Vagina (tissue), 2 donors: Measurements from ENCODE around the gene EFHC1.

Source experiments
- CTCF ChIP-seq, 3 experiments: fragments of 450-650 bp in 2 of 3; fragments of 200-600 bp in 1 of 3; sonication (generic) in 1 of 3; IDR thresholded peaks; one replicate each; pipeline ENCODE4 v1.5.1; 2017 to 2019; ENCODE audit warnings: antibody characterized with exemption in 3 of 3, mild to moderate bottlenecking in 2 of 3, moderate library complexity in 2 of 3
- POLR2A ChIP-seq, 2 donors: fragments of 450-650 bp; IDR thresholded peaks; one replicate each; pipeline ENCODE4 v1.6.1; 2017; ENCODE audit warnings: antibody characterized with exemption in 2 of 2, mild to moderate bottlenecking in 2 of 2, moderate library complexity in 2 of 2
- POLR2AphosphoS5 ChIP-seq, 2 donors: sonication (generic); formaldehyde crosslinking; IDR thresholded peaks; one replicate each; pipeline ENCODE4 v1.9.0; 2017; ENCODE audit warnings: antibody characterized with exemption in 2 of 2, mild to moderate bottlenecking in 2 of 2, low read depth in 1 of 2; ENCODE audit not compliant: insufficient read depth in 1 of 2

- TF ChIP-seq CTCF (IDR thresholded peaks at IDR 0.05) (no peak), POLR2A (IDR thresholded peaks at IDR 0.05) (no peak), POLR2AphosphoS5 (IDR thresholded peaks at IDR 0.05; ENCODE audit: insufficient read depth in 1 of 2, low read depth in 1 of 2) (no peak)
These were observed 4.8 kb upstream of the EFHC1 start for GRCh38 chr6:52415333-52415732.
